ENCODE measurements around the gene KRTAP1-4.
"Not testable (repeated sequence)": the region's sequence is repeated elsewhere in the genome, so short reads cannot be mapped to it uniquely, and the experiment has no call there.

Gene KRTAP1-4

DNA sequence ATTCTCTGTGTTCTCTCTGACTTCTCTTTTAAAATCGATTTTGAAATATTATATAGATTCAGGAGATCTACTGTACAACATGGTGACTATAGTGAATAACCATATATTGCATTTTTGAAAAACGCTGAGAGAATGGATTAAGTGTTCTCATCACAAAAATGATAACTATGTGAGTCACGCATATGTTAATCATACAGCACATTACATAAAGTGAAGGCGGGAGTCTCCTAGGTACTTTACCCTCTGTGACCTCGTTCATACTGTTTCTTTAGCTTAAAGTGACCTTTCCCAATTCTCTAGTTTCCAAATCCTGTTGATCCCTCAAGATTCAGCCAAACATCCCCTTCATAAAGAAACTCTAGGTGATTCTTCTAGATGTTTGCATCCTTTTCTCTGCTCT is 27.2 kb downstream of the KRTAP1-4 start:
- DNase-seq, result no peak

GRCh38 chr17:41001795-41002194 is 28.2 kb downstream of the KRTAP1-4 start:
- DNase-seq, result no peak

DNA sequence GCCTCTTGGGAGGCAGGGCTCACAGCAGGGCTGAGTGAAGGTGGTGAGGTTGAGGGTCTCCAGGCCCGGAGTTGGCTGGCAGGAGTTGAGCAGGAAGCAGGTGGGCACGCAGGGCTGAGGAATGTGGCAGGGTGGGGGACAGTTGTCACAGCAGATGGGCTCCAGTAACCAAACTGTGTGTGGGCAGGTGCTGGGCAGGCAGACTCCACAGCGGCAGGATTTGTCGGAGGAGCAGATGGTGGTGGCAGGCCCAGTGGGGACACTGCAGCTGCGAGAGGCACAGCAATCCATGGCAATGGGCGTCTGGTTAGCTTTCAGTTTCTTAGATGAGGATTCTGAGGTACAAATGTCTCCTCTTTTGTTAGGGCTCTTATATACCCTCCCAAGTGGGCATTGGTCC is 30.4 kb downstream of the KRTAP1-4 start, which contains the start of gene KRTAP3-2:
TSS of gene KRTAP3-2 (minus strand) at position 344 of the 400 bp plus-strand sequence. CDS start at position 291, 53 bp downstream.
- DNase-seq, result not testable (repeated sequence)

- no peak for DNase-seq
Observed at GRCh38 chr17:40997361-40997760, 32.6 kb downstream of the KRTAP1-4 start.

- no peak for DNase-seq
Observed at GRCh38 chr17:40996829-40997228, 33.2 kb downstream of the KRTAP1-4 start.

DNA sequence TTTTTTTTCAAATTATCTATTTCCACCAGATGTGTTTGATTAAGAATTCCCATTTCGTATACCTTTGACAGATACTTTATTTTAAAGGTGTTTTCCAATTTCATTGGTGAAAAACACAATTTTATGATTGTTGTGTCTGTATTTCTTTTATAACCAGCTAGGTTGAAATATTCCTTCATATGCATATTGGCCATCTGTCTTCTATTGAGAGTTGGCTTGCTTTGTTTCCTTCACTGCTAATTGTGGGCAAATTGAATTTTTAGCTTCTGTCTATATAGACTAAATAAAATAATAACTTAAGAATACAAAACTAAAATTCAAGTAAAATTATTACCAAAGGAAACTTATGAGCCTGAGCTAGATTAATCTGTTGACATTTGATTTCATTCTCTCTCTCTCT is 34.9 kb downstream of the KRTAP1-4 start:
- DNase-seq, result no peak

GRCh38 chr17:40993839-40994238 is 36.2 kb downstream of the KRTAP1-4 start, which contains the start of gene KRTAP3-3:
Gene KRTAP3-3, minus strand, starts transcription at chr17:40994164. Its CDS starts 67 bp downstream, at chr17:40994097.
- no peak for DNase-seq

DNA sequence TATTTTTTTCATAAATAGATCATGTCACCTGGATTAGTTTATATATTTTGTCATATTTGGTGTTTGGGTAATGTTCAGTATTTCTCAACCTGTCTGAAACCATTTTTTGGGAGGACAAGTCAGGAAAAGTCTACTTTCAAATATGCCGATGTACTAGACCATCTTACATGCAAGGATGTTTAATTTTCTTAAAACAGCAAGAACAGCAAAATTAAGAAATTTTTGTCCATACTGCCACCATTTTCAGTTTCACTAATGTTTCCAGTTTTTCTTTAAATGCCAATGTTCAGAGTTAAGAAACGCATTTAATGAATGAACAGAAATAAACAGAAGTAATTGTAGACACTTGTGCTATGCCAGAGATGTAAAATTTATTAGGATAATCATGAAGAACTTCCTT is 36.9 kb downstream of the KRTAP1-4 start:
- no peak for DNase-seq

DNA sequence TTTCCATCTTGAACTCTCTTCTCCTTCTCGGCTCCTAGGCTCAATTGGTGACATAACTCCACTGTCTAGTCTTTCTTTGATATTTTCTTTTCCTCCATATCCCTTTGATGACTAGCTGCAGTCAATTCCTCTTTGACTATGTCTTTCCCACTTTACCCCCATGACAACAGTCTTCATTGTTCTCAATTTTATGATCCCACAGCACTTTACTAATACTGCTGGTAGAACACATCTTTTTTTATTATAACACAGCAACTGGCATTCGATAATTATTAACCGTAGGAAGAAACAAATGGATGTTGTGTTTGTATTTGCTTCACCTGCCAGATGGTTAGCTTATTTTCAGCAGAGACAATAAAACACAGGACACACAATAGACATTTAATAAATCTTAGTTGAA is 37.3 kb downstream of the KRTAP1-4 start:
- DNase-seq, result no peak

- DNase-seq, result no peak
Observed at GRCh38 chr17:40986920-40987319, 43.1 kb downstream of the KRTAP1-4 start.

DNA sequence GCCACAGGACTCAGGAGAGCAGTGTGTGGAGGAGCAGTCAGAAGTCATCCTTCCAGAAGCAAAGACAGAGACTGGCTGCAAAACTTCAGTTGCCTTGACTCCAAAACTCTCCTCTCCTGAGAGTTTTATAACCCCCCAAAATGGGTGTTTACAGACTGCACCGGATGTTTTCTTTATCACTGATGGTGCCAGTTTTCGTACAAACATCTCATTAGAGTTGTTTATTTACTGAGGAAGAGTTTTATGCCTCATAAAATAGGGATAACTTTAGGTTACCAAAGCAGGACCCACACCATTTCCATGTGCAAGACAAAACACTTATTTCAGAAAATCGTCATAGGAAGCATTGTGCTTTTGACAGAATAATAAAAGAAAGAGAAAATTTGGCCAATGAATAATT is 45.8 kb downstream of the KRTAP1-4 start, which contains the start of gene KRT40:
TSS of gene KRT40 (minus strand) at position 101 of the 400 bp plus-strand sequence. CDS start at position 48, 53 bp downstream.
- DNase-seq, result no peak

- no peak for DNase-seq
Observed at GRCh38 chr17:40981115-40981514, 48.9 kb downstream of the KRTAP1-4 start.

- DNase-seq, result no peak
Observed at GRCh38 chr17:40980596-40980995, 49.4 kb downstream of the KRTAP1-4 start.

- DNase-seq, result no peak
Observed at GRCh38 chr17:40980117-40980516, 49.9 kb downstream of the KRTAP1-4 start.
